Right lobe of liver (tissue), 4 donors: ENCODE measurements around the gene BCO2.

ENCODE experiments used
- POLR2A ChIP-seq: fragments of 450-650 bp; IDR thresholded peaks from one replicate; pipeline ENCODE4 v1.6.1; 2017; ENCODE audit warnings: antibody characterized with exemption, mild to moderate bottlenecking
- TF ChIP-seq, protein P1 (sequence below), 4 donors: fragments of 200-600 bp in 3 of 4; fragments of 450-650 bp in 1 of 4; IDR thresholded peaks; one replicate each; pipeline versions ENCODE4 v1.5.1 to v1.8.0; 2016 to 2022; ENCODE audit warnings: antibody characterized with exemption in 4 of 4, mild to moderate bottlenecking in 2 of 4
- donor health status: DM: no; HTN: no; CAD: no.
- donor health status: DM: no; HTN: no; CAD: no.
- donor health status: DM: no; HTN: yes; CAD: no.

DNA sequence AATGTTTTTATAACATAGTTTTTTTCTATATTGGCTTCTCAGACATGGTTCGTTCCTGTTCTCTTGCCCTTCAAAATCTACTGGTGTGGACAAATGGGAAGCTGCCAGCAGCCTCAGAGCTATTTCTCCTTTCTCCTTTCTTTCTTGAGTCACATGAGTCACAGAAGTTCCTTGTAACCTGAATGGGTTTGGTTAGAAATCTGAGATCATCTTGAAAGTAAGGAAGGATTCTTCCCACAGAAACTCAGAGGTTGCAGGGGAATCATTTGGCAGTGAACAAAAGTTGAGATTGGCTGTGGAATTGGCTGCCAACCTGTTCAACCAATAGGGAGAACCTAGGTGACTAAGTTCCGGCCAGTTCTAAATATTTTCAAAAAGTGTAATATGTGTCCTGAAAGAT, 72.9 kb downstream of the BCO2 start:
- TF ChIP-seq, protein P1, sequence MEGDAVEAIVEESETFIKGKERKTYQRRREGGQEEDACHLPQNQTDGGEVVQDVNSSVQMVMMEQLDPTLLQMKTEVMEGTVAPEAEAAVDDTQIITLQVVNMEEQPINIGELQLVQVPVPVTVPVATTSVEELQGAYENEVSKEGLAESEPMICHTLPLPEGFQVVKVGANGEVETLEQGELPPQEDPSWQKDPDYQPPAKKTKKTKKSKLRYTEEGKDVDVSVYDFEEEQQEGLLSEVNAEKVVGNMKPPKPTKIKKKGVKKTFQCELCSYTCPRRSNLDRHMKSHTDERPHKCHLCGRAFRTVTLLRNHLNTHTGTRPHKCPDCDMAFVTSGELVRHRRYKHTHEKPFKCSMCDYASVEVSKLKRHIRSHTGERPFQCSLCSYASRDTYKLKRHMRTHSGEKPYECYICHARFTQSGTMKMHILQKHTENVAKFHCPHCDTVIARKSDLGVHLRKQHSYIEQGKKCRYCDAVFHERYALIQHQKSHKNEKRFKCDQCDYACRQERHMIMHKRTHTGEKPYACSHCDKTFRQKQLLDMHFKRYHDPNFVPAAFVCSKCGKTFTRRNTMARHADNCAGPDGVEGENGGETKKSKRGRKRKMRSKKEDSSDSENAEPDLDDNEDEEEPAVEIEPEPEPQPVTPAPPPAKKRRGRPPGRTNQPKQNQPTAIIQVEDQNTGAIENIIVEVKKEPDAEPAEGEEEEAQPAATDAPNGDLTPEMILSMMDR (IDR thresholded peaks at IDR 0.05), result no peak
- no peak for TF ChIP-seq POLR2A
